Stimulated activated CD8-positive, alpha-beta memory T cell treated with anti-CD3 and anti-CD28 coated beads, Interleukin-15, amount 100 ng/mL, for 48 hours (primary cell): ENCODE measurements around the gene CAPN14.

ENCODE experiments used
- DNase-seq, 2 donors: peaks; one replicate each; pipeline ENCODE4 v3.0.0-alpha.2; 2020; ENCODE audit warnings: low read depth in 2 of 2

Gene CAPN14

DNA sequence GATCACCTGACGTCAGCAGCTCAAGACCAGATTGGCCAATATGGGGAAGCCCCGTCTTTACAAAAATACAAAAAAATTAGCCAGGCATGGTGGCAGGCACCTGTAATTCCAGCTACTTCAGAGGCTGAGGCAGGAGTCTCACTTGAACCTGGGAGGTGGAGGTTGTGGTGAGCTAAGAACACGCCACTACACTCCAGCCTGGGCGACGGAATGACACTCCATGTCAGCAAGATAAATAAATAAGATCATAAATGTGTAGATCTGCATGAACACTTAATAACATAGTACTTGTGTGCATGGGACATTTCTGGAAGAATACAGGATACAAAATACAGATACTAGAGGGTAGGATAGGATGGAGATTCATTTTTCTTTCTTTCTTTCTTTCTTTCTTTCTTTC, 25.7 kb upstream of the CAPN14 start:
- no peak for DNase-seq

DNA sequence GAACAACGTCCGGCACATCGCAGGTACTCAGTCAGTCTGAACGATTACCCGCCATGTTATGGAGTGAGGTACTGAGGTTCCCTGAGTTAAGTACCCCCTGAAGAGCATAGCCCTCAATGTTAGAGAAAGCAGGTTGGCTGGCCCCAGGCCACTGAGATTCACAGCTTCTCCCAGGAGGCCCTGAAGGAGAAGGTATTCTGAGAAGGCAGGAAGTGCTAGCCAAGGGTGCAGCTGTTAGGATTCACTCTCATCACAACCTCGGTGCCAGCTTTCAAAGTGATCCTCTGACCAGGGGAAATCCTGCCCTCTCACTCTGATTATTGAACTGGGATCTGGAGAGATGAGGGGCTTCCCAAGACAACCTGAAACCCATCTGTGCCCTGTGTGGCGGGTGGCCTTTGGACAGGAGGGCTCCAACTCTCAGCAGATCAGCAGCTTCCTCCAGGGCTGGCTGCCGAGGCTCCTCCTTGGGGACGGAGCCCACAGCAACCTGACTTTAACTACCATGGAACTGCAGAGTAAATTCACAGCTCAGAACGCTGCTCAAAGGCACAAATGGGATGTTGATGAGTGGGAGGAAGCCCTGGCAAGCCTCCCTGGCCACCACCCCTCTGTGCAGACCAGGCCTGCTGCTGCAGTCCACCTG, 24.4 kb upstream of the CAPN14 start:
- no peak for DNase-seq

DNA sequence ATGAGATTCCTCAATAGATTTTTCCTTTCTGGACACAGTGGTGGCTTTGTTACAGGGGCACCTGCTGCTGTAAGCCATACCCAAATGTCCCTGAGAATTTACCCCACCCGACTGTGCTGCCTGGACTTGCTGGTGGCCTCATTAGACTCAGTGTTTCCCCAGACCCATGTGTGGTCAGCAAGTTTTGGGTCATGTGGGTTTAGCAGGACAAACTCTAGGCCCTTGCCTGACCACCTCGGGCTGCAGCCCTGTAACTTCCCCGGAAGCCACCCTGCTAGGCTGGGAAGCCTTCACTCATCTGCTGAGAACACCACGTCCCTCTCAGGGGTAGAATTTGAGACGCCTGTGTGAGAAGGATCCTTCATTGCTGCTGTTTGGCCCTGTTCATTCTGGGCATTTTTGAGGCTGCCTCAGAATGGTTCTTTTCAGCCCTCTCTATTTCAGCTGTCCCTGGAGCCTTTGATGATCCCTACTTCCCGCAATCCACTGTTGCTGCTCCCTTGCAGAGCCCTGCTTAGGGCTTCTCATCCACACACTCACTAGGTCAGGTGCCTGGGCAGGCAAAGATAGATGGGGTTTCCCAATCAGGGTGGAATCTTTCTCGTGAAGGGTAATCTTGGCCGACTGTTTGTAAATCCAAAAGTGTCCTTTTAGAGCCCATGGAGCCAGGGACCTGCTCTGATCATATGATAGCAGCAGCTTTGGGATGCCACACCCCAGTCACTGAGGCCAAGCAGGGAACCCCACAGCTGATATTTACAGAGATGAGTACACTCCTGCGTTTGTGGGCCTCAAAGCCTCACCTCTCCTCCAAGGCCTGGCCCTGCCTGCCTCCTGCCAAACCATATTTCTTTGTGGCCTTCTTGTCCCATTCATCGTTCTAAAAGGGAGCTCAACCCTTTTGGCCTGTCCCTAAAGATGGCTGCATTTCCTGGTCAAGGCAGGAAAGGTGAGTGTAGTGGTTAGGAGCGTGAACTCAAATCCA, 23.4 kb upstream of the CAPN14 start:
- DNase-seq: no peak

DNA sequence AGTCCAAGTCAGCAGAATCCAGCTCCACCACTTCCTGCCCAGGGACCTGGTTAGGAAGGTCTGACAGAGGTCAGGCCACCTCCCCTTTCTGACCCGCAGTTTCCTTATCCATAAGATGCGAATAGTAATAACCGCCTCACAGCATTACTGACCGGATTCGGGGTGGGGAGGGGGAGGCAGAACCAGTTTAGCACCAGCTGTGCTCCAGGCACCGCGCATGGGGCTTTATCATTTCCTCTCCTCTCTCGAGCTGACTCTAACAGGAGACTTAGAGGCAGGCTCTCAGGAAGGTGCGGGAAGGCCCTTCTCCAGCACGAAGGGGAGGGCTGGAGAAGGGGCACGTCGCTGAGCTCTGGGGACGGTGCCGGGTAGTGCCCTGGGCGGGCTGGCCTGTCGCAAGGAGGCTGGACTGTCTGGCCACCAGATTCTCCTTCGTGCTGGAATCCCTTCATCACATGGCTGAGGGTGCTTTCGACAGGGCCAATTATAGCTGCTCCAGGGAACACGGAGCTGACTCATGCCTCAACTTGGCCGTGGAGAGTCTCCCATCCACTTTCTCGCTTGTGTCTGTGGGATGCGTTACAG, 22.4 kb upstream of the CAPN14 start:
- DNase-seq: no peak

DNA sequence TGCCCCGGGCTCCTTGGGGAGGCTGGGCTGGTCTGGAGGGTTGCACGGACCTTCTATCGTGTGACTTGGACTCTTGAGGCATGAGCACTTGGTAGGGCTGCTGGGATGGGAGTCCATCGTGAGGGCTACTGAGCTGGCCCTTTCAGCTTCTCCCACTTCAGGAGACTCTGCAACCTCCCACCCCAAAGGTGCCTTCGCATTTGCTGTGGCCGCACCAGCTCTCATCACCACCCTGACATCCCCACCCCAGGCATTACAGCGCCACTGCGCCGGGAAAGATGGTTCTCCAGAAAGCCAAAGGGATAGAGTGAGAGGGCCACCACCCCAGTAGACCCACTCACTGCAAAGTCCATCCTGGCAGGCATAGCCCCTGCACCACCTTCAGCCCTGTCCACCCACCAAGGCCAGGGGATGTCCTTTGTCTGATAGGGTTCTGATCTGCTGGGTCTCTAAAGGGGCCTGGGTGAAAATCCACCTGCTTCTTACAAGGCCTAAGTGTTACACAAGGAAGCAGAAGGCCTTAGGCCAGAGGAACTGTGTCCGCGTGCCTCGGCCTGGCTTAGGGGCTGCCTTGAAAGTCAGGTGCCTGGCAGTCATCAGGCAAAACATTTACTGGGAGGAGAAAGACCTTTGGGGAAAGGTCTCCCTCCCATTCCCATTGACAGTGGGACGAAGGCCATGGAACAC, 21.7 kb upstream of the CAPN14 start:
- no peak for DNase-seq

DNA sequence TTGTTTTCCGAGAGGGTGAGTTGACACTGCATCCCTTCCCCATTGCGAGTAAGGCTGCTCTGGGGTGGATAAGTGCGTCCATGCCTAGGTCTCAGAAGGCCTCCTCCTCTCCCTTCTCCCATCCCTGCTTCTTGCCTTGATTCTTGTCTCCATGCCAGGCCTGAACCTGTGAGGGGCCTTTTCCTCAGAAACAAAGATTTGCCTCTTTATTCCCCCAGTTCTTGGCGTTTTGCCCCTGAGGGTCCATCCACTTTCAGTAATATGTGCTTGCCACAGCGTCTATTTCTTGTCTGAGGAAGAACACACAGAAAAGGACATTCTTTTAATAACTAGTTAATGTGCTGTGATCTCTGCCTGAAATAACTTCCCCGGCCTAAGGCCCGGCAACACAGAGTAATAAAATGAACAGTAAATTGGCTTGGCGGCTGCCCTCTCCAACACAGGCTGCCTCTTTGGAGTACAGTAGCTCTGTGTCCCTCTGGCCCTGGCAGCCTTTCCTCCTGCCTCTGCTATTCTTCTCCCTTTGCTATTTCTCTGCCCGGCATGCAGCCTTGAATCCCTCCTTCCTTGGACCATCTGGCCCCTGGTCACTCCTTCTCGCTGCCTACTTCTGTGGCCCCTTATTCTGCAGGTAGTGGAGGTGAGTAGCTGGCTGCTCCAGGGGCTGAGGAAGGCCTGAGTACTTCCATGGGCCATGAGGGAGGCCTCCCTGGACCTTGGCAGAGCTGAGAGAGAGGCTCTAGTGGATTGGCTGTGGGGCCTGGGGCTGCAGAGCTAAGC, 21.0 kb upstream of the CAPN14 start:
- DNase-seq: no peak

DNA sequence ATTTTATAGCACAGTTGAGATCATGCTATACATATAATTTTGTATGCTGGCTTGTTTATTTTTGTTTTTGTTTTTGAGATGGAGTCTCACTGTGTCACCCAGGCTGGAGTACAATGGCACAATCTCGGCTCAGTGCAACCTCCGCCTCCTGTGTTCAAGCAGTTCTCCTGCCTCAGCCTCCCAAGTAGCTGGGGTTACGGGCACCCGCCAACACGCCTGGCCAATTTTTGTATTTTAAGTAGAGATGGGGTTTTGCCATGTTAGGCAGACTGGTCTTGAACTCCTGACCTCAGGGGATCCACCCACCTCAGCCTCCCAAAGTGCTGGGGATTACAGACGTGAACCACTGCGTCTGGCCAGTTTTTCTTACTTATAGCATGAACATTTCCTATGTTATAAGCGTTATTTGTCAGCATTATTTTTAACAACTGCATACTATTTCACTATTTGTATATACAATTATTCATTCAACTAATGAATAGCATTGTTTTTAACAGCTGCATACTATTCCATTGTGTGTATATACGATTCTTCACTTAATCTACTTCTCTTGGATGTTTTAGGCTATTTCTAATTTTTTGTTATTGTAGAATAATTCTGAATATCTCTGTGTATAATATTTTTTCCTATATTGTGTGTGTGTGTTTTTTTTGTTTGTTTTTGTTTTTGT, 20.2 kb upstream of the CAPN14 start:
- no peak for DNase-seq

DNA sequence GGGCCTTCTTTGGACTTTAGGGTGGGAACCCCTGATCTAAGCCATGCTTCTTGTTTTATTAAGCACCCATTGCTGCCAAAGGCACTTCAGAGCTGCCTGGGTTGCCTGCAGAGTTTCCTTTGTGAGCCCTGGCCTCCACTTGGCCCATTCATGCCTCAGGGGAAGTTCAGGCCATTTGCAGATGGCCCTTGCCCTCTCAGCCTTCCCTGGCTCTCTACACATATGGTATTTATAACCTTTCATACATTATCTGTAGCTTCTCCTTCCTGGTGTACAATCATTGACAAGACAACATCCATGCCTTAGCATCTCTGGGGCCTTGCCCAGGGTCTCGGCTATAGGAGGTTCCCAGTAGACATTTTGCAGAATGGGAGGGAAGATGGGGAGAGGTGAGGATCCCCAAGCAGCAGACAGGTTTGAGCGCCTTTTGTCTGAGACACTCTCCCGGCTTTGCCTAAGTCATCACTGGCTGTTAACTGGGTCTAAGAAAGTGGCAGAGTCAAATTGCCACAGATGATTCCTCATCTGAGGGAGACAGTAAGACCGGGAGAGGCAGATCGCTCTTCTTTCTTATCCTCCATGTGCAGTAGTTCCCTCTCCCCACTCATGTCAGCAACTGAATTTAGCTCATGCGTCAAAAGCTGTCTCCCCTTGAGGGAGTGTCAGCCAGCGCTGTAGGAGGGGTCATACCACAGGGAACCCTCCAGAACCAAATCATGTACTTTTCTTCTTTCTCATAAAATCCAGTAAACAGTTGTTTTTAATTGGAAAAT, 19.3 kb upstream of the CAPN14 start:
- DNase-seq: no peak

DNA sequence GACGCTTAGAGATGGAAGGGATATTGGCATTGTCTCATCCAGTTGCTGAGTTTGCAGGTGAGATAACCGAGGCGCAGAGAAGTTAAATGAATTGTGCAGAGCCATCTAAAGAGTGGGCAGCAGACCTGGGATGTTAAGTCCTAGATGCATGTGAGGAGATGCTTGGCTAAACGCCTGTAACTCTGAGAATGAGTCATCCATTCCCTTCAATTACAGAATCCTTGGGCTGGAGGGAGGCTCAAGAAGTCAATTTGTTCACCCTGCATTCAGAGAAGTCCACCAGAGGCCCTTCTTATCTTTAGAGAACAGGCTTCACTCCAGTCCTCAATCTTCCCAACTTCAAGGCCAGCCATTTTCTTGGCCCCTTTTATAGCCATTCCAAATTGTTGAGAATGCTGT, 18.2 kb upstream of the CAPN14 start:
- no peak for DNase-seq

DNA sequence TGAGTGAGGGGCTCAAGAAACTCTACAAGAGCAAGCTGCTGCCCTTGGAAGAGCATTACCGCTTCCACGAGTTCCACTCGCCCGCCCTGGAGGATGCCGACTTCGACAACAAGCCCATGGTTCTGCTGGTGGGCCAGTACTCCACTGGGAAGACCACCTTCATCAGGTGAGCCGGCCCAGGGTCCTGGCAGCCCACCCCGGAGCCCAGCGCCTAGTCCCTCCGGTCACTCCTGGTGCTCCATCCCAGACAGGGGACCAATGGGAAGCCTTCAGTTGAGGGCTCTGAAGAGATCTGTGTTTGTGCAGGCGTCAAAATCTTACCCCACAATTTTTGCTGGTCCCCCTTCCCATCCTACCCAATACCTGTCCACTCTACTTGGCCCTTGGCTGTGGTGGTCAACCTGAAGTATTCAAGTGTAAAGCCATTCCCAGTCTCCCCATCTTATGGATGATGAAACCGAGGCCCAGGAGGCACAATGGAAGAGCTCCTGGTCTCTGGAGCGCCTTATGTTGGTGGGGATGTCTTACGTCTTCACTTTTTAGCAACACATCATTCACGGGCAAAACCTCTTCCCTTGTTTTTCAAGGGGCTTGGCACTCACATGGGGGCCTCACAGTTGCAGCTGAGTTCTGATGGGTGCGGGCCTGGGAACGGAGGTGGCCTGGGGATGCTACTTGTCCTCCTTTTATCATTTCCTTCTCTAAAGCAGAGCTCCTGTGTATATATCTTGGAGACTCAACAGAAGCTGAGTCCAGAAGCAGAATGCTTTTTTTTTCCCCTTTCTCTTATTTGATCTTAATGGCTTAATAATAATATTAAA, 17.6 kb upstream of the CAPN14 start:
- no peak for DNase-seq

DNA sequence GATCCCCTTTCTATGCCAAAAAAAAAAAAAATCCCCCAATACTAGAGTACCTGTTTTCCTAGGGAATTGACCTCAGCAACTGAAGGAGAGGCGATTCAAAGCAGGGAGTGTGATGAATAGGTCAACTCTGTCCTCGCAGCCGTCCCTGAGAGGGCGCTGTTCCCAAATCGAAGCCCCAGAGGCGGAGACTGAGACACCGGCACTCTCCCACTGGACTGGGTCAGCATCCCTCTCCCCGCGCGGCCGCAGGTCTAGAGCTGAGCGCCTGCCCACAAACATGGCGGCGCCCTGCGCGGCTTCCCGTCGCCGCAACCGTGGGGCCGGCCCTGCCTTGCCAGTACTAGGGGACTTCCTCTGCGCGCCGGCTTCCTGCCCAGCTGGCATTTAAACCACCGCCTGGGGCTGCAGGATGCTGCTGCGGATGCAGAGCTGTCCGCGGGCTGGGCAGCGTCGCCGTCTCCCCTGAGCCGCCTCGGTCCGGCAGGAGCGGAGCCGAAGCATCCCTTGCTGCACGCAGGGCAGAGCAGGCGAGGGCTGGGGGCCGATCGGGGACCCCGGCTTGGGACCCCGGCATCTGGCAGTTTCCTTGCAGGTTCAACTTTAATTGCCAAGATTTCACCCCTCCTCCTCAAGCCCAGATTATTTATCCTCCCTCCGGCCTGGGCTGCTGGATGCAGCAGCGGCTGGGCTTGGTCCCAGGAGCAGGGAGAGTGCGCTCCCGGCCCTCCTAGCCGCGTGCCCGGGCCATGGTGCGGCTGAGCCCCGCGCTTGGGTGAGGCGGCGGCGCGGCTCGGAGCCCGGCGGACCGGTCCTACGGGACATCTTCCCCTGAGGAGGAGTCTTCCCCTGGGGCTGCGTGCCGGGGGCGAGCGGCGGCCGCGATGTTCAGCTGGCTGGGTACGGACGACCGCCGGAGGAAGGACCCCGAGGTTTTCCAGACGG, 16.7 kb upstream of the CAPN14 start, which contains the start of gene EHD3:
TSS of gene EHD3 (plus strand) at position 412 of the 942 bp plus-strand sequence. CDS start at position 882, 470 bp downstream.
- DNase-seq: peak; percentile 74 to 76

DNA sequence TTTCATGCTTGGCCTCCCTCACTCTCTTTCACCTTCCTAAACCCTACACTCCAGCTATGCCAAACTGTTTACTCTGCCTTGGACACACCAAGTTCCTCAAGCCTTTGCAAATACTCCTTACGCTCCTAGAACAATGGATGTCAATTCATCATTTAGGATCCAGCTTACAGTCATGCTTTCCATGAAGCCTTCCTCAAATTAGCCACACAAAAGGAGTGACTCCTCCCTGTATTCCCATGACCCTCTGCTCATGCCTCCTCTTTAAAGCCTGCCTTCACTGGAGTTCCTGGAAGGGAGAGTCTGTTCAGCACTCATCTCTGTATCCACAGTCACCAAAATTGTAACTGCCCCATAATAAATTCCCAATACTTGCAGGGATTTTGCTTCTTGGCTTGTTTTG, 15.9 kb upstream of the CAPN14 start:
- no peak for DNase-seq

DNA sequence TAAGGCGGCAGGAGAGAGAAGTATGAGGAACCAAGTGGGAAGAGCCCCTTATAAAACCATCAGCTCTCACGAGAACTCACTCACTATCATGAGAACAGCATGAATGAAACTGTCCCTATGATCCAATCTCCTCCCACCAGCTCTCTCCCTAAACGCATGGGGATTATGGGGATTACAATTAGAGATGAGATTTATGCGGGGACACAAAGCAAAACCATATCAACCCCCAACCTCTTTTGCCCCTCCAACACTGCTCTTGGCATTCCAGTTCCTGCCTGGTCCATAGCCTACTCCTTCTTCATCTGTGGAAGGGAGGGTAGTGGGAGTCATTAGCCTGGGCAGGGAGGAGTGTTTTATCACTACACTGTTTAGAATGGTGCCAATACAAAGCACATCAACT, 15.3 kb upstream of the CAPN14 start:
- no peak for DNase-seq

DNA sequence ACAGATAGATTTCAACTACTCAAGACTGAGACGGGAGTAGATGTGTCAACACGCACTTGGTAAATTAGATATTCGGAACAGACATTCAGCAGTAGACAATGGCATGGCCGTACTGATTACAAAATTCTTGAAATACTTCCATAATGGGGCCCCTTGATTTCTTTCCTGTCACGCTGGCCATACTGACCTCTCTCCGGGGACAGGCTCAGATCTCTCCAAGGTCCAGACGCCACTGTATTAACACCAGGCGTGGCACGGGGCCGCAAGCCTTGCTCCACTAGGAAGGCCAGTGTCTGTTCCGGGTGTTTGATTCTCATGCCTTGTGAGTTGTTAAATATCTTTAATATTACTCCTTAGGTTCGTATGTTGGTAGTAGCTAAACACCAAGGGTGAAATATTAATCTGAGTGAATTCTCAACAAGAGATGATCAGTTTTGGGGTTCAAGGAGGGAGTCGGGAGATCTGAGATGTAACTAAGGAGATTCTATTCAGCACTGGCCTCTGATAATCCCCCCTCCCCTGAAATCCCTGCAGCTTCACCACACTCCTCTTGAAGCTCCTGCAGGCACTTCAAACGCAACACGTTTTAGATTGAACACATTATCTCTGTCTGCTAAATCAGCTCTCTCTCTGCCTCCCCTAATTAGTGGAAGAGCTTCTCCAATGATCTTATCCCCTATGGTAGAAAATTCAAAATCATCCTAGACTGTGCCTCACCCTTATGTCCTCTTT, 14.4 kb upstream of the CAPN14 start:
- DNase-seq: no peak

DNA sequence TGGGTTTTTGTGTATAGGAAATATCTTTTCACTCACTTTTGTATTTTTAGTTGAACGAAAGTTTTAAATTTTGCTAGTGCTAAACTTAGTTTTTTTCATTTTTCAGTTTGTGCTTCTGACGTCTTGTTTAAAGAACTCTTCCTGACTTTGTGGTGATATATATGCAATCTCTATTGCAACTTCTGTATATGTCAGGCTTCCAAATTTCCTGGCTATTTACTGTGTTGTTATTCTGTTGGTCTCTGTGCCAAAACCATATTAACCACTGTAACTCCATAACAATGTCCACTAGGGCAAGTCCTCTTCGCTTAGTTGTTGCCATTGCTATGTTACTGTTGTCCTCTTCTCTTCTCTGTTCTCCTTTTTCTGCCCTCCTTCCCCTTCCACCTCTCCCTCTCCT, 13.4 kb upstream of the CAPN14 start:
- DNase-seq: no peak

DNA sequence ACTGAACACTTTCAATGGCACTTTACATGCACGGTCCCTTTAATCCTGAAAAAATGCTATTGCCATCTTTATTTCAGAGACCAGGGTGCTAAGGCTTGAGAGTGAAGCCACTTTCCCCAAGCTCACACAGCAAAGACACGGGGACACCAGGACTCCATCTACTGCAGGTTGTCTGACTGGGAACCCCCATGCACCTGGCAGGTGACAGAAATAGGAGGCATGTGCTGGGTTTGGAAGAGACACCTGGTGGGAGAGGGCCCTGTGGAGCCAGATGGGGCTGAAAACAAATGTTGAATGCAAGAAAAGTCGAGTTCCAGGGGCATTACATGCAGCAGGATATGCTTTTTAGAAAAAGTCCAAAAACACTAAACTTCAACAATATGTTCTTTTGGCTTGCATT, 11.4 kb upstream of the CAPN14 start:
- DNase-seq: no peak

DNA sequence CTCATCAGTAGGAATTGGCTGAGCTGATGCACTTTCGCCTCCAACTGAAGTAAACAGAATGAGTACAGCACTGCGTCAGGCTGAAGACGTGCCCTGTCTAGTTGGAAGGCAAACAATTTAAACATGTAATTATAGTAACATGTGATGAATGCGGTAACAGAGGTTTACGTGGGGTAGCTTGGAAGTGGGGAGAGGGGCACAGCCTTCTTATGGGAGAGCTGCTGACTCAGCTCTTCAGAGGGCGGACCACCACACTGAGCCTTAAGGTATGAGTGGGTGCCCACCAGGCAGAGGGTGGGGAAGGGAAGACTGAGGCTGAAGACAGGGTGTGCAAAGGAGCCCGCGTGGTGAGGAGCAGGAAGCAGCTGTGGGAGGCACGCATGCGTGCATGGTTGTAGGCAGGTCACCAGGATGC, 10.4 kb upstream of the CAPN14 start:
- DNase-seq: no peak
